HG03280 (cell line): ENCODE measurements around the gene RILPL1.
A peak's percentile ranks its signal among the peaks of the same experiment; 100 is the strongest.
"Not testable (repeated sequence)": the region's sequence is repeated elsewhere in the genome, so short reads cannot be mapped to it uniquely, and the experiment has no call there.

Experiments used
- ATAC-seq: cut with Tn5 transposase; IDR thresholded peaks from one replicate; pipeline ENCODE4 v1.9.1; 2021; ENCODE audit warnings: mild to moderate bottlenecking, moderate library complexity; ENCODE audit not compliant: unreplicated experiment

RILPL1 gene

GRCh38 chr12:123472438-123472849, 61.1 kb downstream of the RILPL1 start:
- no peak for ATAC-seq

GRCh38 chr12:123471374-123472068, 62.0 kb downstream of the RILPL1 start:
- no peak for ATAC-seq

DNA sequence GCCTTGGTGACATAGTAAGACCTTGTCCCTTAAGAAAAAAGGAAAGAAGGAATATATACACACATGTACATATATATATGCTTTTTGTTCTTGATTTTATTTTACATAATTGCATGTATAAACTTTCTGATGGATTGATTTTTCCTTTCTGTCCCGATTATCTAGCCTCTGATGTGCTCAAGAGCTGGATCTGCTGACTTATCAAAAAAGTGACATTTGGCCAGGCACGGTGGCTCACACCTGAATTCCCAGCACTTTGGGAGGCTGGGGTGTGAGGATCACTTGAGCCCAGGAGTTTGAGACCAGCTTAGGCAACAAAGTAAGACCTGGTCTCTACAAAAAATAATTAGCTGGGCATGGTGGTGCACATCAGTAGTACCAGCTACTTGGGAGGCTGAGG, 63.5 kb downstream of the RILPL1 start:
- ATAC-seq: no peak

GRCh38 chr12:123468786-123469185, 64.7 kb downstream of the RILPL1 start:
- ATAC-seq: peak; percentile 52

DNA sequence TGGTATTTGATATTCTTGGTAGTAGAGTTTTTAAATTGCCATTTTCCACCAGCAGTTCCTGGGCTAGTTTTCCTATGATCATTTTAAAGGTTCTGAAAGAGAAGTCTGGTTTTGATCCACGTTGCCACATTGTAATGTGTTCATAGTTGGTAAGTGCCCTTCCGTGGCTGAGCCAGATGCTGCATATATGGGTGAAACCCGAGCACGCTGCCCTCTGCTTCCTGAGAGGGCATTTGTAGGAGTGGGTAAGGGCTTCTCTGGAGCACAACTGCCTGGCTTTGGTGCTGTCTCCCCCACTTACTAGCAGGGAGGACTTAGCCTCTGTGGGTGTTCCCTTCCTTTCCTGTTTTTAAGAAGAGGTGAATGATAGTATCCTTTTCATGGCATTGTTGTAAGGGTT, 68.4 kb downstream of the RILPL1 start:
- ATAC-seq: no peak

DNA sequence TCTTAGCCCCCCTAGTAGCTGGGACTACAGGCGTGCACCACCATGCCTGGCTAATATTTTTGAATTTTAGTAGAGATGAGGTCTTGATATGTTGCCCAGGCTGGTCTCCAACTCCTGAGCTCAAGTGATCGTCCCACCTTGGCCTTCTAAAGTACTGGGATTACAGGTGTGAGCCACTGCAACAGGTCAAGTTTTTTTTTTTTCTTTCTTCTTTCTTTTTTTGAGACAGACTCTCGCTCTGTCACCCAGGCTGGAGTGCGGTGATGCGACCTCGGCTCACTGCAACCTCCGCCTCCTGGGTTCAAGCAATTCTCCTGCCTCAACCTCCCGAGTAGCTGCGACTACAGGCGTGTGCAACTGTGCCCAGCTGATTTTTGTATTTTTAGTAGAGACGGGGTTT, 70.3 kb downstream of the RILPL1 start:
- not testable (repeated sequence) for ATAC-seq

DNA sequence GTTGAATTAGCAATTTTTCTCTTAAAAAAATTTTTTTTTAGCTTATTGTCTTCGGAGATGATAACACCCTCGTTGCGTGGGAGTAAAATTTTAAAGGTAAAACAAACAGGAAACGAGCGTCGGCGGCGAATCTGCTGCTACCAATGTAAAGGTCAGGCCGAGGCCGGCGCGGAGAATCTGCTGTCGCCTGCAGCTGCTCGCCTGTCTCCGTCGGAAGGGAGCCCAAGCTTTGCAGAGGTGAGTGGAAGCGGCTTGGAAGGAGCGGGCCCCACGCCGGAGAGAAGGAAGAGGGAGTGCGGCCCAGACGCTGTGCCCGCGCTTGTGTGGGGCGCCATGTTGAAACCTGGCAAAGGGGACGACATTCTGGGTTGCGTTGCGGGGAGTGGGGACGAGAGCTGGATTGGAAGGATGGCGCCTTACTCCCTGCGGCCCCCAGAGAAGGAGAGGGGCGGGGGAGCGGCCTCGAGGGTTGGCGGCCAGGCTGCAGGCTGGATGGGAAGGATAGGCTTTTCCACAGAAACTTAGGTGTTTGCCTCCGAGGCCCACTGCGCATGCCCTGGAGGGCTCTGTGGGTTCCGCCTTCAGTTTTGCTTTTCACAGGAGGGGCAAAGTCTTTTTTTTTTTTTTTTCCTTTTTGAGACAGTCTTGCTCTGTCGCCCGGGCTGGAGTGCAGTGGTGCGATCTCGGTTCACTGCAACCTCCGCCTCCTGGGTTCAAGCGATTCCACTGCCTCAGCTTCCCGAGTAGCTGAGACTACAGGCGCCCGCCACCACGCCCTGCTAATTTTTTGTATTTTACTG, 75.3 kb downstream of the RILPL1 start, which contains the start of gene SNRNP35:
Gene SNRNP35, plus strand, starts transcription at position 160 of the 800 bp plus-strand sequence. CDS start 7,402 bp downstream, outside the sequence.
- ATAC-seq: peak; percentile 61

GRCh38 chr12:123453165-123453564, 80.4 kb downstream of the RILPL1 start:
- no peak for ATAC-seq

- ATAC-seq: not testable (repeated sequence)
Measured at GRCh38 chr12:123452276-123452550, 81.3 kb downstream of the RILPL1 start.

DNA sequence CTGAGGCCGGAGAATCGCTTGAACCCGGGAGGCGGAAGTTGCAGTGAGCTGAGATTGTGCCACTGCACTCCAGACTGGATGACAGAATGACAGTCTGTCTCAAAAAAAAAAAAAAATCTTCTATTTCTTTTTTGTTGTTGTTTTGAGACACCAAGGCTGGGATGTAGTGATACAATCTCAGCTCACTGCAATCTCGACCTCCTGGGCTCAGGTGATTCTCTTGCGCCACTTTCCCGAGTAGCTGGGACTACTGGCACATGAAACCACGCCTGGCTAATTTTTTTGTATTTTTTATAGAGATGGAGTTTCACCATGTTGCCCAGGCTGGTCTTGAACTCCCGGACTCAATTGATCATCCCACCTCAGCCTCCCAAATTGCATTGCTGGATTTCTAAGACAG, 82.9 kb downstream of the RILPL1 start:
- ATAC-seq: no peak

GRCh38 chr12:123449856-123450255, 83.7 kb downstream of the RILPL1 start:
- no peak for ATAC-seq

GRCh38 chr12:123449249-123449733, 84.2 kb downstream of the RILPL1 start:
- no peak for ATAC-seq

GRCh38 chr12:123446333-123446713, 87.2 kb downstream of the RILPL1 start:
- ATAC-seq: no peak

DNA sequence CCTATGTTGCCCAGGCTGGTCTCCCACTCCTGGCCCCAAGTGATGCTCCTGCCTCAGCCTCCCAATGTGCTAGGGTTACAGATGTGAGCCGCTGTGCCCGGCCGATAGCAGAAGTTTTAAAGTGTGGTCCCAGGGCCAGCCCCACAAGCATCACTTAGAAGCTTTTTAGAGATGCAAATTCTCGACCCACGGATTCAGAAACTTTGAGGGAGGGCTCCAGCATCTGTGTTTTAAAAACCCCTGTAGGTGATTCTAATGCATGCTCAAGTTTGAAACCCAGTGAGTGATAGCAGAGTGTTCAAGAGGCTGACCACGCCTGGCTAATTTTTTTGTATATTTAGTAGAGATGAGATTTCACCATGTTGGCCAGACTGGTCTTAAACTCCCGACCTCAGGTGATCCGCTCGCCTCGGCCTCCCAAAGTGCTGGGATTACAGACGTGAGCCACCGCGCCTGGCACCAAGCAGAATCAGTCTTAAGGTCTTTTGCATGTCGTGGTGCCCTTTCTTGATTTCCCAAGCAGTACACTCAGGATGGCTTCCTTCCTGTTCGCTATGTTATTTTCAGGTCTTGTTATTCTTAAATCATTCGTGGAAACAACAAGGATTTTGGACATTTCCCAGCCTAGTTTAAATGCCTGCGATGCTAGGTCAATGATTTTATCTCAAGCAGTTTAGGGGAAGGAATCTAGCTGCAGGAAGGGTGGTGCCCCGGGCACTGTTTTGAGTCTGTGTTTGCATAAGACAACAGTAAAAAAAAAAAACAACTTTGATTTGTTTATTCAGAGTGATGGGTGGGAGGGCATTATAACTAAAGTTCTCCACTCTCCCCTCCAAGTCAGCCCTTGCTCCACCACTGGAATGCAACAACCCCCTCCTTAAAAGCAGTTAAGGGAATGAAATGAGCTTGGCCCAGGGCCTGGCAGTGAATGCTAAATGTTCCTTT, 87.9 kb downstream of the RILPL1 start:
- peak; percentile 40 for ATAC-seq

DNA sequence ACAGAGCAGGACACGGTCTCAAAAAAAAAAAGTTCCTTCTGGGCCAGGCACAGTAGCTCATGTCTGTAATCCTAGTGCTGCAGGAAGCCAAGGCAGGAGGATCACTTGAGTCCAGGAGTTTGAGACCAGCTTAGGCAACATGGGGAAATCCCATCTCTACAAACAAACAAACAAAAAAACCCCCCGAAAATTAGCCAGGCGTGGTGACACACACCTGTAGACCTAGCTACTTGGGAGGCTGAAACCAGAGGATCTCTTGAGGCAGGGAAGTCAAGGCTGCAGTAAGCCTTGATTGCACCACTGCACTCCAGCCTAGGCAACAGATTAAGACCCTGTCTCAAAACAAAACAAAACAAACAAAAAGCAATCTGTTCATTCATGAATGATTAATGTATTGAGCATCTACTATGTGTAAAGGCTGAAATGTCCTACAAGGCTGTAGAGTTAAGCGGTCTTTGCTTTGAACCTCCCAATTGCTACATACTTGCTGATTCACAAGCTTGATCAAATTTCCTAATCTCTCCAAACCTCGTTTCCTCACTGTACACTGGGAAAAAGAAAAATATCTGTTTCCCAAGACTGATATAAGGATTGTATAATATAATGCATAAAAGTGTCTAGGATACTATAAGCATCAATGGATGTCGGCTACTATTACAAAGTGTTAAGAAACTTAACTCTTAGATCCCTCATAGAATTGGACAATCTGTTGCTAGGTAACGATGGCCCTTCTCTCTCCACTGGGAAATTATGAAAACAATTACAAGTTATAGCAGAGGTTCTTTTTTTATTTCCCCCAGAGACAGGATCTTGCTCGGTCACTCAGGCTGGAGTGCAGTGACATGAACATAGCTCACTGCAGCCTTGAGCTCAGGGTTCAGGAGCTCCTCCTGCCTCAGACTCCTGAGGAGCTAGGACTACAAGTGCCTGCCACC, 89.2 kb downstream of the RILPL1 start:
- ATAC-seq: no peak

GRCh38 chr12:123442774-123443173, 90.7 kb downstream of the RILPL1 start:
- ATAC-seq: no peak

GRCh38 chr12:123441523-123442164, 91.9 kb downstream of the RILPL1 start:
- ATAC-seq: peak; percentile 53

DNA sequence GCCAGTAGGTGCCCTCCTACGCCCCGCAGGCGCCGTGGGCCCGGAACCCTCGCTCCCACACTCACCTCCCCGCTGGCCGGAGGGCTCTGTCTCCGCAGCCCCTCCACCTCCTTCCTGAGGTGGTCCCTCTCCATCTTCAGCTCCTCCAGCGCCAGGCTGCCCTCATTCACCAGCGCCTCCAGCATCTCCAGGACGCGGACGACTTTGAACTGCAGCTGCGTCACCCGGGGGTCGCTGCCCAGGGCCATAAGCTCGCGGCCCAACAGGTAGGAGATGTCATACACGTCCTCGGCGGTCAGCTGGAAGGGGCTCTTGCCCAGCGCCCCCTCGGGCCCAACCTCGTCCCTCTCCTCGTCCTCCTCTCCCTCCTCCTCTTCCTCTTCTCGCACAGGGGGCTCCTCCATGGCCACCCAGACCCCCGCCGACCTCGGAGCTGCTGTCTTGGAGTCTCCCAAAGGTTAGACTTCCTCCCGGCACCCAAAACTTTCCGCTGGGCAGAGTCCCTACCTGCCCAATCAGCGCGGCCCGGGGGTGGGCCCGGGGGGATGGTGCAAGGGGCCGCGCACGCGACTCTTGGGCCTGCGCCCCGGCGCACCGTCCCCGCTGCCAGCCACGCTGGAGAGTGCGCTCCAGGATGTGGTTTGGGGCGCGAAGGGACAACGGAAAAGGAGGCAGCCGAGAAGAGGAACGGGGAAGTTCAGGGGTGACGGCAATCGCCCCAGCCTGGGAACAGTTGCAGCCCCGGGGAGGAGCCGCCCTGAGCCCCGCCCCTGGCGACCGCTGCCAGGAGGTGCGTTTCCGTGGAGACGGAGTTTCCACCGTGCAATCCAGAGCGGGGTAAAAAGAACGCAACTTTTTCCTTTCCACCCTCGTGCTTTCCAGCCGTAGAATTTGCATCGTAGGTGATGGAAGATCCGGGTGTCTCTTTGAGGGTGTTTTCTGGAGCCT, 97.2 kb downstream of the RILPL1 start, which contains the start of gene RILPL2:
Gene RILPL2, minus strand, starts transcription at position 668 of the 948 bp plus-strand sequence. Its CDS starts 264 bp downstream, at position 404.
- ATAC-seq: peak; percentile 79
